ENCODE measurements around the gene DCLK3. TPM values are rescaled to one million over a fixed set of nuclear protein-coding genes. Genes with fewer than 3 reads are reported as not detected.

Gene DCLK3
- total and polyA plus RNA-seq, 2 of the 8 experiments (the other 6 are each of a cell fraction or from before 2014, with no cell fraction given) = 0.27 to 0.63 TPM

DNA sequence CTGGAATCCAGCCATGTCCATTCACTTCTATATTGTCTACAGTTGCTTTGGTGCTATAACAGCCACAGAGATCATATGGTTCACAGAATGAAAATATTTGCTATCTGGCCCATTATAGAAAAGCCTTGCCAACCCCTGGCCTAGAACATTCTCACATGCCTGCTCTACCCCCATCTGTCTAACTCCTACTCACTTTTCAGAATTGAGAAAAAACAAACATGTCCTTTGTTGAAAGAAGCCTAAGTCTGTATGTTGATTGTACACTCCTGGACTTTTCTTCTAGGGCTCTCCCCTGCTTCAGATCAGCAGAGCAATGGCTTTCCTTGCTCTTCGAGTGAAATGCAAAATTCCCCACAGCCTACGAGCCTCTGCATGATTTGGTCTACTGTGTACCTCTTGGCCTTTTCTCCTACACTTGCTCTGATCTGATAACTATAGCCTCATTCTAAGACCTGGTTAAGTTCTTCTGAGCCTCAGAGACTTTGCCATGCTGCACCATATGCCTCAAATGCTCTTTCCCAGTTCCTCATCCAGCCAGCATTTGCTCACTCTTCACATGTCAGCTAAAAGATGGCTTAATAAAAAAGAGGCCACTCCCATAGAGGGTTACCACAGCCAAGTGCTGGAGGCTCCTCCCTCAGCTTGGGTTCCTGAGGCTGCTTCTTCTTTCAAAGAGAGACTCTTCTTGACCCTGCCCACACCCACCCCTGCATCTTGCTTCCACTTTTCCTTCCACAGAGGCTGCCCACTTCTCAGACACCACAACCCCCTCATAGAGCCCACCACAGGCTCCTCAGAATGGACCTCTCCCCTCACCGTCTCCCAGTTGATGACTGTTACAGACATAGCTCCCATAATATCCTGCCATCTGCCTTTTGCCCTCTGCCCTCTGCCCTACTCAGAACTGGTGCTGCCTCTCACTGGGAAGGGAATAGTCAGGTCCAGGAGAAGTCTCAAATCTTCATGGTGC lies 22.9 kb upstream of the DCLK3 start (continued):
- TF ChIP-seq CTCF (IDR thresholded peaks at IDR 0.05; ENCODE audit: control extremely low read depth in 1 of 3, insufficient read depth in 1 of 3, low read depth in 1 of 3, low read length in 3 of 3) (no peak), POU5F1 (IDR thresholded peaks at IDR 0.05; ENCODE audit: low read depth, low read length) (no peak)
